Measurements from ENCODE around the gene TMEM212.

- TF ChIP-seq CTCF (IDR thresholded peaks at IDR 0.05) (no peak), MAFK (IDR thresholded peaks at IDR 0.05; ENCODE audit: partially characterized antibody) (no peak), CEBPB (IDR thresholded peaks at IDR 0.05) (no peak), EP300 (IDR thresholded peaks at IDR 0.05) (no peak), SMC3 (IDR thresholded peaks at IDR 0.05) (no peak), CBX8 (IDR thresholded peaks at IDR 0.05) (no peak), ZC3H11A (IDR thresholded peaks at IDR 0.05) (no peak), POLR2A (IDR thresholded peaks at IDR 0.05; ENCODE audit: low read length) (no peak), CHD2 (IDR thresholded peaks at IDR 0.05; ENCODE audit: low read length, partially characterized antibody) (no peak), REST (IDR thresholded peaks at IDR 0.05) (no peak), EHF (CRISPR knock-in tag; IDR thresholded peaks at IDR 0.05) (no peak), ESRRA (IDR thresholded peaks at IDR 0.05; ENCODE audit: borderline replicate concordance, low read length) (no peak)
Observed at GRCh38 chr3:171812811-171813210, 30.3 kb upstream of the TMEM212 start.

Measured in A549 (cell line).